Loucy (cell line): ENCODE results near the gene KCNMB2.

ENCODE experiments used
- H2AFZ ChIP-seq: fragments of 200-600 bp; sonication (generic); 2 replicates; pipeline ENCODE4 v1.6.0; 2016; ENCODE audit warnings: antibody characterized with exemption, mild to moderate bottlenecking, low read length, moderate library complexity
- H3F3A ChIP-seq: fragments of 200-600 bp; 2 replicates; pipeline ENCODE4 v1.6.0; 2016; ENCODE audit warnings: antibody characterized with exemption, low read depth, mild to moderate bottlenecking
- H3K27me3 ChIP-seq: fragments of 200-600 bp; sonication (generic); 2 replicates; pipeline ENCODE4 v1.6.1; 2014; ENCODE audit warnings: low read length, mild to moderate bottlenecking; ENCODE audit not compliant: insufficient read depth, poor library complexity, severe bottlenecking
- H3K36me3 ChIP-seq: fragments of 200-600 bp; sonication (generic); 2 replicates; pipeline ENCODE4 v1.6.1; 2016; ENCODE audit warnings: low read length; ENCODE audit not compliant: insufficient read depth
- H3K4me1 ChIP-seq: fragments of 200-600 bp; sonication (generic); 2 replicates; pipeline ENCODE4 v1.5.1; 2014; ENCODE audit warnings: low read length, mild to moderate bottlenecking; ENCODE audit not compliant: insufficient read depth, poor library complexity, severe bottlenecking
- H3K4me2 ChIP-seq: fragments of 200-600 bp; sonication (generic); 2 replicates; pipeline ENCODE4 v1.6.0; 2014; ENCODE audit warnings: antibody characterized with exemption, low read length, low read depth, mild to moderate bottlenecking; ENCODE audit not compliant: poor library complexity, severe bottlenecking
- H3K4me3 ChIP-seq: fragments of 200-600 bp; sonication (generic); 2 replicates; pipeline ENCODE4 v1.5.1; 2014; ENCODE audit warnings: low read length, mild to moderate bottlenecking, mixed read lengths; ENCODE audit not compliant: poor library complexity, severe bottlenecking
- H3K79me2 ChIP-seq: fragments of 200-600 bp; sonication (generic); 2 replicates; pipeline ENCODE4 v1.6.1; 2014; ENCODE audit warnings: low read length; ENCODE audit not compliant: insufficient read depth
- H3K9ac ChIP-seq: fragments of 200-600 bp; sonication (generic); 2 replicates; pipeline ENCODE4 v1.6.0; 2014; ENCODE audit warnings: mild to moderate bottlenecking, low read depth, low read length, moderate library complexity; ENCODE audit not compliant: poor library complexity, severe bottlenecking
- H3K9me2 ChIP-seq: fragments of 200-600 bp; sonication (generic); replicated peaks from 2 replicates; pipeline ENCODE4 v1.6.1; 2016; ENCODE audit warnings: low read depth, low read length, mixed read lengths
- H3K9me3 ChIP-seq: fragments of 200-600 bp; sonication (generic); 2 replicates; pipeline ENCODE4 v1.6.1; 2014; ENCODE audit warnings: mild to moderate bottlenecking, antibody characterized with exemption, low read length, low read depth; ENCODE audit not compliant: insufficient read depth
- H4K20me1 ChIP-seq: fragments of 200-600 bp; sonication (generic); 2 replicates; pipeline ENCODE4 v1.6.0; 2014; ENCODE audit warnings: antibody characterized with exemption, low read length, mild to moderate bottlenecking; ENCODE audit not compliant: insufficient read depth, poor library complexity, severe bottlenecking
- CTCF ChIP-seq: fragments of 200-600 bp; sonication (generic); conservative IDR thresholded peaks from 2 replicates; pipeline ENCODE4 v1.5.1; 2014; ENCODE audit warnings: mild to moderate bottlenecking, antibody characterized with exemption, low read length
- EZH2phosphoT487 ChIP-seq: fragments of 200-600 bp; IDR thresholded peaks from 2 replicates; pipeline ENCODE4 v1.6.1; 2018; ENCODE audit warnings: antibody characterized with exemption, mild to moderate bottlenecking, moderate library complexity, borderline replicate concordance

Gene KCNMB2

GRCh38 chr3:178795349-178795748 lies 259.1 kb downstream of the KCNMB2 start:
- no peak overlapping the region for H3K9ac ChIP-seq
- H4K20me1 ChIP-seq: no peaks in the 10 kb centered on the region
- no peak overlapping the region for H2AFZ ChIP-seq
- H3K9me3 ChIP-seq: no peaks in the 10 kb centered on the region
- H3K4me3 ChIP-seq: no peak overlapping the region
- no peaks in the 10 kb centered on the region for H3K27me3 ChIP-seq
- no peaks in the 10 kb centered on the region for H3K4me1 ChIP-seq
- H3K36me3 ChIP-seq: no peaks in the 10 kb centered on the region
- no peak overlapping the region for H3K4me2 ChIP-seq
- TF ChIP-seq EZH2phosphoT487 (no peak), CTCF (no peak)
- no peaks in the 10 kb centered on the region for H3F3A ChIP-seq
- H3K79me2 ChIP-seq: no peaks in the 10 kb centered on the region
- no peaks in the 10 kb centered on the region for H3K9me2 ChIP-seq

GRCh38 chr3:178802259-178802658 lies 266.0 kb downstream of the KCNMB2 start:
- Histone ChIP-seq H2AFZ (no peak overlapping the region), H3K36me3 (no peaks in the 10 kb centered on the region), H3K4me1 (no peaks in the 10 kb centered on the region), H3K9ac (no peak overlapping the region), H3K9me3 (no peaks in the 10 kb centered on the region), H3K4me2 (no peak overlapping the region), H3F3A (no peaks in the 10 kb centered on the region), H3K4me3 (no peak overlapping the region), H3K79me2 (no peaks in the 10 kb centered on the region), H3K9me2 (no peaks in the 10 kb centered on the region), H3K27me3 (no peaks in the 10 kb centered on the region), H4K20me1 (no peaks in the 10 kb centered on the region)
- TF ChIP-seq EZH2phosphoT487 (no peak), CTCF (no peak)

GRCh38 chr3:178802993-178803693 lies 266.9 kb downstream of the KCNMB2 start:
- H3K9ac ChIP-seq: no peak overlapping the region
- H3K4me3 ChIP-seq: no peak overlapping the region
- H3K27me3 ChIP-seq: no peaks in the 10 kb centered on the region
- no peak overlapping the region for H3K4me2 ChIP-seq
- H3F3A ChIP-seq: no peaks in the 10 kb centered on the region
- no peaks in the 10 kb centered on the region for H3K4me1 ChIP-seq
- no peaks in the 10 kb centered on the region for H3K36me3 ChIP-seq
- H4K20me1 ChIP-seq: no peaks in the 10 kb centered on the region
- TF ChIP-seq CTCF (no peak), EZH2phosphoT487 (no peak)
- no peaks in the 10 kb centered on the region for H3K79me2 ChIP-seq
- H3K9me3 ChIP-seq: no peaks in the 10 kb centered on the region
- no peak overlapping the region for H2AFZ ChIP-seq
- H3K9me2 ChIP-seq: no peaks in the 10 kb centered on the region
